CD8-positive, alpha-beta memory T cell (primary cell): ENCODE results near the gene PRMT7. TPM values are rescaled to one million over a fixed set of nuclear protein-coding genes. Genes with fewer than 3 reads are reported as not detected.
A peak's percentile ranks its signal among the peaks of the same experiment; 100 is the strongest.

ENCODE experiments used
- CTCF ChIA-PET: fragments of 350-600 bp; sonication (Branson Sonifier 250); formaldehyde crosslinking; loops from one replicate; lab custom pipeline; 2021; ENCODE audit warnings: antibody characterized with exemption; lab: Charles Lee
- POLR2A ChIA-PET: fragments of 350-600 bp; sonication (Branson Sonifier 250); formaldehyde crosslinking; loops from one replicate; lab custom pipeline; 2021; ENCODE audit warnings: antibody characterized with exemption; lab: Charles Lee
- DNase-seq, 5 donors: peaks; one replicate each; pipeline versions ENCODE4 v3.0.0 to v3.0.0-alpha.2; 2020 to 2022; ENCODE audit warnings: mixed read lengths in 1 of 5
- H3K27ac ChIP-seq: one replicate; pipeline ENCODE4 v1.7.0; 2013; ENCODE audit warnings: low read depth, mild to moderate bottlenecking, low read length, moderate library complexity
- H3K27me3 ChIP-seq: 2 replicates; pipeline ENCODE4 v1.7.0; 2013; ENCODE audit warnings: low read length, mild to moderate bottlenecking; ENCODE audit not compliant: insufficient read depth, poor library complexity, severe bottlenecking
- H3K36me3 ChIP-seq: 2 replicates; pipeline ENCODE4 v1.7.0; 2013; ENCODE audit warnings: mild to moderate bottlenecking, low read length, moderate library complexity; ENCODE audit not compliant: insufficient read depth
- H3K4me1 ChIP-seq: 2 replicates; pipeline ENCODE4 v1.7.0; 2013; ENCODE audit warnings: mild to moderate bottlenecking, low read length, moderate library complexity; ENCODE audit not compliant: insufficient read depth
- H3K4me3 ChIP-seq: 2 replicates; pipeline ENCODE4 v1.7.0; 2013; ENCODE audit warnings: mild to moderate bottlenecking, low read length
- H3K9me3 ChIP-seq: 2 replicates; pipeline ENCODE4 v1.7.0; 2013; ENCODE audit warnings: mild to moderate bottlenecking, low read length
- H3K27ac Mint-ChIP-seq, 8 donors: one replicate each; pipeline ENCODE4 v1.8.0; 2020 to 2021; ENCODE audit warnings: mixed read lengths in 8 of 8, mild to moderate bottlenecking in 6 of 8, inconsistent platforms in 3 of 8, moderate library complexity in 3 of 8
- H3K27me3 Mint-ChIP-seq, 2 donors: one replicate each; pipeline ENCODE4 v1.8.0; 2020 to 2021; ENCODE audit warnings: mixed read lengths in 2 of 2, mild to moderate bottlenecking in 1 of 2, moderate library complexity in 1 of 2
- H3K36me3 Mint-ChIP-seq, 3 donors: one replicate each; pipeline ENCODE4 v1.8.0; 2020 to 2021; ENCODE audit warnings: mixed read lengths in 3 of 3, inconsistent platforms in 1 of 3, mild to moderate bottlenecking in 1 of 3
- H3K4me1 Mint-ChIP-seq, 3 donors: one replicate each; pipeline ENCODE4 v1.8.0; 2020 to 2021; ENCODE audit warnings: mixed read lengths in 3 of 3, inconsistent platforms in 1 of 3, mild to moderate bottlenecking in 1 of 3
- H3K4me3 Mint-ChIP-seq, 7 donors: one replicate each; pipeline ENCODE4 v1.8.0; 2020 to 2021; ENCODE audit warnings: mixed read lengths in 7 of 7, mild to moderate bottlenecking in 6 of 7, moderate library complexity in 4 of 7, inconsistent platforms in 2 of 7
- H3K9me3 Mint-ChIP-seq, 5 donors: one replicate each; pipeline ENCODE4 v1.8.0; 2020 to 2022; ENCODE audit warnings: mixed read lengths in 5 of 5, mild to moderate bottlenecking in 3 of 5, moderate library complexity in 2 of 5, inconsistent platforms in 1 of 5
- polyA plus RNA-seq: library from polyadenylated mRNA; unstranded; fragments of 300-500 nt; fragmentation: Illumina TruSeq; gene quantifications from one replicate; pipeline ENCODE4 v1.2.3, GENCODE V29; 2021
- total RNA-seq, 2 experiments: library from RNA; stranded (reverse); gene quantifications; one replicate each; pipeline ENCODE4 v1.2.3, GENCODE V29; 2021

PRMT7 gene
- total and polyA plus RNA-seq, 3 experiments from 2014 or later = 41.8 to 67.5 (median 61.1) TPM

DNA sequence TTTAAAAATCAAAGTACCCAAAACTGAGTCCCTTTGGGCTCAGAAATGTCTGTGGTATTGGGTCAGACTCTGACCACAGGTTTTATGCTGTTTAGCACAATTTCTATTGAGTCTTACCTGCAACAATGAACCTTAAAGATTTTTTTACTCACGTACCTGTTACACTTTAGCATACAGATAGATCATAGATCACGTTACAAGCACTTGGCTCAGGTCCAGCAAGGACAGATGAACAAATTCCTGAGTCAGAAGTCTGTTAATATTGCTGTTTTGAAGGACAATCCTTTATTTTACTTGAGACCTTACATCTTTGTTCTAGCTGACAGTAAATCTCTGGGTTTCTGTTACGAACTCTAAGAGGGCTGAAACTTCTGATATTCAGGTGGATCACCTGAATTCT lies 12.9 kb upstream of the PRMT7 start:
- CTCF ChIA-PET = interaction anchor here (1.1 to 4.9 kb wide), 2 partner anchors 34 to 35 kb away, joined by 5 to 41 read pairs; partner anchors contain the start of gene SLC7A6
- Histone ChIP-seq H3K9me3 (no peaks in the 10 kb centered on the region), H3K4me1 (peaks cover under 1% of the 10 kb centered on the region), H3K36me3 (peaks cover 78% of the 10 kb centered on the region), H3K27ac (no peak overlapping the region), H3K4me3 (no peak overlapping the region), H3K27me3 (no peaks in the 10 kb centered on the region)
- POLR2A ChIA-PET = no interaction called here
- H3K27me3 Mint-ChIP-seq = no peaks in the 10 kb centered on the region
- H3K9me3 Mint-ChIP-seq = no peaks in the 10 kb centered on the region
- peaks cover 12 to 40% (median 17%) of the 10 kb centered on the region in 3 donors for H3K4me1 Mint-ChIP-seq
- H3K27ac Mint-ChIP-seq = peak overlapping the region in 5 of 8 donors; percentile 31 to 87 (median 46)
- H3K4me3 Mint-ChIP-seq = no peak overlapping the region
- peaks cover 7 to 94% (median 22%) of the 10 kb centered on the region in 3 donors for H3K36me3 Mint-ChIP-seq
- DNase-seq = no peak

DNA sequence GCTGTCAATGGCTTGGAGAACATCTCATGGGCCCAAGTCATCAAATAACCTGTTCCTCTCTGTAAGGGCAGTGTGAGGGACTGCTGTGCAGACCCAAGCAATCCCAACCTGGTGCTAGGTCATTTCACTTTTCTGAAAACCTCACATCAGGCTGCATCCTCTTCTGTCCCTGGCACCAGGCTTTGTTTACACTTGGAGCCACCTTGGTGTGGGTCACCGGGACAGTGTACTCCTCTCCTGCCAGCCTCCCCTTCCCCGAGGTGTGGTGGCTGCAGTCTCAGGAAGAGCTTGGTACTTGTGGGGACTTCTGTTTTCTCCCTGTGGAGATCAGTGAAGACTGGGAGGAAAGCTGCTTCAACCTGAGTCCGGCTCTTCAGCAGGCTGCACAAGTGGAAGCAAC lies 12.5 kb upstream of the PRMT7 start:
- Histone ChIP-seq H3K4me1 (no peaks in the 10 kb centered on the region), H3K27ac (no peak overlapping the region), H3K27me3 (no peaks in the 10 kb centered on the region), H3K4me3 (no peak overlapping the region), H3K9me3 (no peaks in the 10 kb centered on the region), H3K36me3 (peaks cover 79% of the 10 kb centered on the region)
- no peak for DNase-seq
- Mint-ChIP-seq H3K4me3 (no peak overlapping the region), H3K4me1 (peaks cover 11 to 38% (median 15%) of the 10 kb centered on the region in 3 donors), H3K27ac (peak overlapping the region in 5 of 8 donors; percentile 31 to 87 (median 46)), H3K27me3 (no peaks in the 10 kb centered on the region), H3K36me3 (peaks cover 6 to 94% (median 22%) of the 10 kb centered on the region in 3 donors), H3K9me3 (no peaks in the 10 kb centered on the region)
- ChIA-PET CTCF (interaction anchor here (1.1 kb wide), 1 partner anchor 35 kb away, joined by 5 read pairs; the partner anchor contains the start of gene SLC7A6), POLR2A (no interaction called here)

DNA sequence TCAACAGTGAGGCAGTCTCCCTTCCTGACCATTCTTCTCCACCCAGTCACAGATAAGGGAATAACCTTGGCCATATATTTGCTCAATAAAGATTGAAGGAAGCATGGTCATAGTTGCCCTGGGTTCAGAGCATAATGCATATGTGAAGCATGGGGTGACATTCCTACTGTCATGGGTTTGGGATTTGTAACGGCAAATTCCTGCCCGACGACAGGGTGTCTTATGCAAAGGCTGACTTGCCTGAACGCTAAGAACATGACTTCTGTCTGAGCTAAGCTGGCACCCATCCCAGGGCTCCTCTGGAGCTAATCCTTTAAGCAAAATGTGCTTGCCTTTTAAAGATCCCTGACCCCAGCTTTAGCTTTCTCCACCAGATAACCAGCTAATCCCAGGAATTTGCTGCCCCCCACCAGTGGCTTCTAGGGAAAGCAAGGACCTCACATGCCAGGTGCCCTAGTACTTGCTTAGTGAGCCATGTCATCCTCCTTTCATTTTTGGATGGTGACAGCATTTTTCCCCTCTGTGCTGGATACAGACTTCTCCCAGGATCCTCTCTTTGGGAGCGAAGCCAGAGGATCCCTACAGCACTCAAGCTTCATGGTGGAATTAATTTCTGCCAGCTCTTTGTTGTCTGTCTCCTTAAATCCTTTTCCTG lies 11.8 kb upstream of the PRMT7 start:
- no peaks in the 10 kb centered on the region for H3K9me3 ChIP-seq
- H3K36me3 Mint-ChIP-seq = peaks cover 4 to 96% (median 23%) of the 10 kb centered on the region in 3 donors
- no peak for DNase-seq
- H3K27me3 ChIP-seq = no peaks in the 10 kb centered on the region
- ChIA-PET CTCF (interaction anchor here (1.1 to 2.1 kb wide), 3 partner anchors 30 to 35 kb away, joined by 5 to 9 read pairs (median 9); partner anchors contain the start of gene SLC7A6), POLR2A (interaction anchor here (0.6 kb wide), 1 partner anchor 370 kb away, joined by 4 read pairs; no protein-coding TSS in a partner anchor)
- H3K27me3 Mint-ChIP-seq = no peaks in the 10 kb centered on the region
- H3K4me3 ChIP-seq = no peak overlapping the region
- H3K36me3 ChIP-seq = peaks cover 76% of the 10 kb centered on the region
- no peak overlapping the region for H3K27ac ChIP-seq
- H3K4me1 ChIP-seq = no peaks in the 10 kb centered on the region
- peaks cover 6 to 37% (median 11%) of the 10 kb centered on the region in 3 donors for H3K4me1 Mint-ChIP-seq
- no peaks in the 10 kb centered on the region for H3K9me3 Mint-ChIP-seq
- no peak overlapping the region for H3K4me3 Mint-ChIP-seq
- H3K27ac Mint-ChIP-seq = peak overlapping the region; percentile 0 to 87 (median 29)

DNA sequence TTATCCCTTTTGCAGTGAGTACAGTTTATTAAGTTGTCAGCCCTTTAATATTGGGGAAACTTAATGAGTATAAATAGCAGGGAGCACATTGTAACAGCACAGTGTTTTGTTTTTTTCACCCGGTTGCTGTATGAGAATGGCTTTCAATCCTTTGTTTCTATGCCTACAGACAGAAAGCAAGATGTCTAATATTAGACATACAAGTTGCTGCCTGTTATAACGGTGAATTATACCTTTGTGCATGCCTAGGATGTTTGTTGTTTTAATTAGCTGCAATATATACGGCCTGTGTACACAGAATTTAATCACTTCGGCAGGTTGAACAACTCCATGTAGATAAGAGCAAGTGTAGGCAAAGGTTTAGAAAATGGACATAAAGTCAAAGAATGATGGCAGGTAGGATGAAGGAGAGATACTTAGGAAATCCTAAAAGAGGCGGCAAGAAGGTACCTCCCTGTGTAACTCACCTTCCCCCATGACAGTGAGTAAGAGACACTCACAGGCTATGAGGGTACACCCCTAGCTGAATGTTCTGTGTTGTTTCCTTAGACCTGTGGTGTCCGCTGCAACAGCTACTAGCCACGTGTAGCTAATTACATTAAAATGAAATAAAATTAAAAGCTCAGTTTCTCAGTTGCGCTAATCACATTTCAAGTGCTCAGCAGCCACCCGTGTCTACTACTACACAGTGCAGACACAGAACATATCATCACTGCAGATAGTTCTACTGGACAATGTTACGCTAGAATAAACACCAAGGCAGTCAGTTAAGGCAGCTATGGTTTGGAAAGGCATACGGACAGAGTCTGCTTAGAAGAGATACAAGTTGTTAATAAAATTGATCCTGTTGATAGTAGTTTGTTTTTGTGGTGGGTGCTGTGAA lies 11.0 kb upstream of the PRMT7 start:
- H3K36me3 ChIP-seq = peaks cover 68% of the 10 kb centered on the region
- Mint-ChIP-seq H3K27ac (peak overlapping the region in 6 of 8 donors; percentile 0 to 66 (median 25)), H3K27me3 (no peaks in the 10 kb centered on the region), H3K4me3 (no peak overlapping the region), H3K9me3 (no peaks in the 10 kb centered on the region), H3K36me3 (peaks cover 4 to 91% (median 20%) of the 10 kb centered on the region in 3 donors), H3K4me1 (peaks cover 2 to 31% (median 11%) of the 10 kb centered on the region in 3 donors)
- POLR2A ChIA-PET = interaction anchor here (1.0 to 1.6 kb wide), 4 partner anchors 8 to 30 kb away, joined by 3 to 6 read pairs (median 4); partner anchors contain the start of genes PRMT7 and SLC7A6OS
- H3K4me3 ChIP-seq = no peak overlapping the region
- no peaks in the 10 kb centered on the region for H3K4me1 ChIP-seq
- no peaks in the 10 kb centered on the region for H3K27me3 ChIP-seq
- DNase-seq = no peak
- CTCF ChIA-PET = interaction anchor here (0.6 to 2.1 kb wide), 7 partner anchors 8 to 58 kb away, joined by 4 to 9 read pairs (median 4); partner anchors contain the start of genes PRMT7, SLC7A6 and SLC7A6OS
- no peak overlapping the region for H3K27ac ChIP-seq
- H3K9me3 ChIP-seq = no peaks in the 10 kb centered on the region

DNA sequence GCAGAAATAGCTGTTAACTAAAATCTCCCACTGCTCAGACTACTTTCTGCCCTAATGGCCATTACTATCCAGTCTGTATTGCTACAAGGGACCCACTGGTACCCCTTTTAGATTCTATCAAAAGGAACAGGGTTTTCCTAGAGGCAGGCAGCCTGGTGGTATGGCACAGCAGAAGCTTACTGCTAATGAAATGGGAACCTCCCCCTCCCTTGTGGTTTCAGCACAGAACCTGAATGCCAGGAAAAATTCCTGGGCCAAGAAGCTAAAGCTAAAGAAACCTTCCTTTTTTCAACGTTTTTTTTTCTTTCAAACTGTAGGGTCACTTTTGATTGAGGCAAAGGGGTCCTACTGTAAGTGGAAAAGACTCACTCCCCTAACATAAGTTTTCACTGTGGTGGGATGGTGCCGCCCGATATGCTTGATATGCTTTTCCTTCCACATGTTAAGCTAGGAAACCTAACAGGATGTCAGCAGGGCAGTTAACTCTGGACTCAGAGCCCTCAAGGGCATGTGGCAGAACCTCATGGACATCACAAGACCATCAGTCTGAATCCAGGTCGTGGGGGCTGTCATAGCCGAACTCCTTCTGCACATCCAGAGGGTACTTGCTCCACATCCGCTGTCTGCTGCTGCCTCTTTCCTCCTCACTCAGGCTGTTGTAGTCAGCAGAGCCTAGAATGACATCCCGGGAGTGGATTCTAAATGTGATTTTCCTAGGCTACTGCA lies 9.9 kb upstream of the PRMT7 start:
- Mint-ChIP-seq H3K9me3 (no peaks in the 10 kb centered on the region), H3K4me1 (peaks cover 2 to 32% (median 18%) of the 10 kb centered on the region in 3 donors), H3K27ac (peak overlapping the region in 6 of 8 donors; percentile 8 to 66 (median 36)), H3K4me3 (no peak overlapping the region), H3K27me3 (no peaks in the 10 kb centered on the region), H3K36me3 (peaks cover 4 to 91% (median 20%) of the 10 kb centered on the region in 3 donors)
- Histone ChIP-seq H3K36me3 (peaks cover 66% of the 10 kb centered on the region), H3K27ac (no peak overlapping the region), H3K4me1 (no peaks in the 10 kb centered on the region), H3K27me3 (no peaks in the 10 kb centered on the region), H3K9me3 (no peaks in the 10 kb centered on the region), H3K4me3 (no peak overlapping the region)
- ChIA-PET CTCF (interaction anchor here (1.0 to 2.1 kb wide), 6 partner anchors 9 to 59 kb away, joined by 4 to 9 read pairs (median 5); partner anchors contain the start of genes PRMT7, SLC7A6 and SLC7A6OS), POLR2A (interaction anchor here (1.2 to 1.6 kb wide), 3 partner anchors 9 to 32 kb away, joined by 3 to 6 read pairs (median 4); no protein-coding TSS in a partner anchor)
- no peak for DNase-seq

DNA sequence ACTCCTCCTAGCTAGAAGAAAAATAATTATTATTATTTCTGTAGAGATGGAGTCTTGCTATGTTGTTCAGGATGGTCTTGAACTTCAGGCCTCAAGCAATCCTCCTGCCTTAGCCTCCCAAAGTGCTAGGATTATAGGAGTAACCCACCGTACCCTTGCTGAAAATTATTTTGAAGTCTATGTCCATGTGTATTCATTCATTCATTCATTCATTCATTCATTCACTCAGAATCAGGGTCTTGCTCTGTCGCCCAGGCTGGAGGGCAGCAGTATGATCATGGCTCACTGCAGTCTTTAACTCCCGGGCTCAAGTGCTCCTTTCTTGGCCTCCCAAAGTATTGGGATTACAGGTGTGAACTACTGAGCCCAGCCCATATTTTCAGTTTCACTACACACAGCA lies 4.2 kb upstream of the PRMT7 start:
- peaks cover 32% of the 10 kb centered on the region for H3K4me1 ChIP-seq
- no peak overlapping the region for H3K4me3 Mint-ChIP-seq
- H3K36me3 Mint-ChIP-seq = peaks cover 2 to 69% (median 18%) of the 10 kb centered on the region in 3 donors
- H3K9me3 Mint-ChIP-seq = no peaks in the 10 kb centered on the region
- no peaks in the 10 kb centered on the region for H3K9me3 ChIP-seq
- H3K4me1 Mint-ChIP-seq = peaks cover 20 to 43% (median 40%) of the 10 kb centered on the region in 3 donors
- H3K27ac Mint-ChIP-seq = peak overlapping the region in 4 of 8 donors; percentile 42 to 54 (median 46)
- no peaks in the 10 kb centered on the region for H3K27me3 Mint-ChIP-seq
- no peak overlapping the region for H3K4me3 ChIP-seq
- DNase-seq = no peak
- peaks cover 36% of the 10 kb centered on the region for H3K36me3 ChIP-seq
- ChIA-PET CTCF (interaction anchor here (11.2 kb wide), 1 partner anchor 44 kb away, joined by 131 read pairs; the partner anchor contains the start of gene SLC7A6), POLR2A (no interaction called here)
- no peaks in the 10 kb centered on the region for H3K27me3 ChIP-seq
- H3K27ac ChIP-seq = no peak overlapping the region

DNA sequence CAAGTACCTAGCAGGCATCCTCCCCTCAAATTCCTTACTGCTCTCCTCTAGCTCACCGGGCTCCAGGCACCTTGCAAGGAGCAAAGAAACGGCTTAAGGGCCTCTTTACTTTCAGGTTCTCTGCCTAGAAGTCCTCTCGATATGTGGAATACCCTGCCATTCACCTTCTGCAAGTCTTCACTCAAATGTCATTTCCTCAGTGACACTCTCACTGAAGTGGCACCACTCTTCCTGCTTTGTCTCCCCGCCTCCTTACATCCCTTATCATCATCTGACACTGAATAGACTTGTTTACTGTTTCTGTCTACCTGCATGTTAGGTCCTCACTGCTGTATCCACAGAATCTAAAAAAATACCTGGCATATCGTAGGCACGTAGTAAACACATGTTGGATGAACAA lies 1.0 kb upstream of the PRMT7 start:
- ChIA-PET CTCF (interaction anchor here (11.2 kb wide), 1 partner anchor 47 kb away, joined by 131 read pairs; the partner anchor contains the start of gene SLC7A6), POLR2A (interaction anchor here (0.9 kb wide), 1 partner anchor 34 kb away, joined by 3 read pairs; no protein-coding TSS in a partner anchor)
- Histone ChIP-seq H3K27me3 (no peaks in the 10 kb centered on the region), H3K36me3 (peaks cover 20% of the 10 kb centered on the region), H3K4me3 (peak overlapping the region; percentile 95), H3K27ac (peak overlapping the region; percentile 83), H3K9me3 (no peaks in the 10 kb centered on the region), H3K4me1 (peaks cover 43% of the 10 kb centered on the region)
- H3K4me3 Mint-ChIP-seq = peak overlapping the region; percentile 90 to 99 (median 98)
- no peaks in the 10 kb centered on the region for H3K9me3 Mint-ChIP-seq
- peak in 1 of 5 donors; percentile 24 for DNase-seq
- H3K36me3 Mint-ChIP-seq = peaks cover 0 to 61% (median 12%) of the 10 kb centered on the region in 3 donors
- peaks cover 39 to 64% (median 49%) of the 10 kb centered on the region in 3 donors for H3K4me1 Mint-ChIP-seq
- no peaks in the 10 kb centered on the region for H3K27me3 Mint-ChIP-seq
- peak overlapping the region; percentile 92 to 98 (median 98) for H3K27ac Mint-ChIP-seq
